ENCODE measurements around the gene ANTKMT.

The ANTKMT gene

DNA sequence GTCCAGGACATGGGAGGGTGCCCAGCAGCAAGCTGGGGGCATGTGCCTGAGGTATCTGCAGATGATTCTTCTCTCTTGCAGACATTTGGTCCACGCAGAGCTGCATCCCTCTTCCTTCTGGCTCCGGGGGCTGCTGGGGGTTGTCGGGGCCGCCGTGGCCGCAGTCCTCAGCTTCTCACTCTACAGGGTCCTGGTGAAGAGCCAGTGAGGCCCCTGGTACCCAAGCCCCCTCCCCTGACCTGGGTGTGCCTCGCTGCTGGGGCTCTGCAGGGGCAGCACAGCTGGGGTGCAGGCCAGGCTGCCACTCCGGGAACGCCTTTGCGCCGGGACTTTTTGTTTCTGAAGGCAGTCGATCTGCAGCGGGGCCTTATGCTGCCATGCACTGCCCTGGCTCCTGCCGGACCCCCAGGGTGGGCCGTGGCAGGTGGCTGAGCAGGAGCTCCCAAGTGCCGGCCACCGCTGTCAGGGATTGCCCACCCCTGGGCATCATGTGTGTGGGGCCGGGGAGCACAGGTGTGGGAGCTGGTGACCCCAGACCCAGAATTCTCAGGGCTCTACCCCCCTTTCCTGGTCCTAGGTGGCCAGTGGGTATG, 47.5 kb upstream of the ANTKMT start:
- Histone ChIP-seq H3K27ac (ENCODE audit: low read length) (no peak overlapping the region), H4K20me1 (ENCODE audit: insufficient read depth, low read length) (no peaks in the 10 kb centered on the region), H3K27me3 (ENCODE audit: low read depth, low read length) (no peaks in the 10 kb centered on the region), H3K4me1 (ENCODE audit: low read length) (peaks cover 7% of the 10 kb centered on the region), H3K9ac (ENCODE audit: low read length) (no peak overlapping the region), H3K36me3 (replicated peaks; ENCODE audit: low read depth, low read length) (peaks cover 26% of the 10 kb centered on the region), H3K9me3 (ENCODE audit: insufficient read depth, low read length) (no peaks in the 10 kb centered on the region), H3K4me2 (ENCODE audit: low read length) (no peak overlapping the region), H2AFZ (ENCODE audit: low read depth, low read length) (no peak overlapping the region), H3K4me3 (ENCODE audit: low read length) (no peak overlapping the region), H3K79me2 (ENCODE audit: low read length) (peaks cover 15% of the 10 kb centered on the region)
- no peak for TF ChIP-seq EZH2phosphoT487 (IDR thresholded peaks at IDR 0.05; ENCODE audit: low read depth)
- TF ChIP-seq, protein P1, sequence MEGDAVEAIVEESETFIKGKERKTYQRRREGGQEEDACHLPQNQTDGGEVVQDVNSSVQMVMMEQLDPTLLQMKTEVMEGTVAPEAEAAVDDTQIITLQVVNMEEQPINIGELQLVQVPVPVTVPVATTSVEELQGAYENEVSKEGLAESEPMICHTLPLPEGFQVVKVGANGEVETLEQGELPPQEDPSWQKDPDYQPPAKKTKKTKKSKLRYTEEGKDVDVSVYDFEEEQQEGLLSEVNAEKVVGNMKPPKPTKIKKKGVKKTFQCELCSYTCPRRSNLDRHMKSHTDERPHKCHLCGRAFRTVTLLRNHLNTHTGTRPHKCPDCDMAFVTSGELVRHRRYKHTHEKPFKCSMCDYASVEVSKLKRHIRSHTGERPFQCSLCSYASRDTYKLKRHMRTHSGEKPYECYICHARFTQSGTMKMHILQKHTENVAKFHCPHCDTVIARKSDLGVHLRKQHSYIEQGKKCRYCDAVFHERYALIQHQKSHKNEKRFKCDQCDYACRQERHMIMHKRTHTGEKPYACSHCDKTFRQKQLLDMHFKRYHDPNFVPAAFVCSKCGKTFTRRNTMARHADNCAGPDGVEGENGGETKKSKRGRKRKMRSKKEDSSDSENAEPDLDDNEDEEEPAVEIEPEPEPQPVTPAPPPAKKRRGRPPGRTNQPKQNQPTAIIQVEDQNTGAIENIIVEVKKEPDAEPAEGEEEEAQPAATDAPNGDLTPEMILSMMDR (IDR thresholded peaks at IDR 0.05; ENCODE audit: low read depth, low read length): no peak

DNA sequence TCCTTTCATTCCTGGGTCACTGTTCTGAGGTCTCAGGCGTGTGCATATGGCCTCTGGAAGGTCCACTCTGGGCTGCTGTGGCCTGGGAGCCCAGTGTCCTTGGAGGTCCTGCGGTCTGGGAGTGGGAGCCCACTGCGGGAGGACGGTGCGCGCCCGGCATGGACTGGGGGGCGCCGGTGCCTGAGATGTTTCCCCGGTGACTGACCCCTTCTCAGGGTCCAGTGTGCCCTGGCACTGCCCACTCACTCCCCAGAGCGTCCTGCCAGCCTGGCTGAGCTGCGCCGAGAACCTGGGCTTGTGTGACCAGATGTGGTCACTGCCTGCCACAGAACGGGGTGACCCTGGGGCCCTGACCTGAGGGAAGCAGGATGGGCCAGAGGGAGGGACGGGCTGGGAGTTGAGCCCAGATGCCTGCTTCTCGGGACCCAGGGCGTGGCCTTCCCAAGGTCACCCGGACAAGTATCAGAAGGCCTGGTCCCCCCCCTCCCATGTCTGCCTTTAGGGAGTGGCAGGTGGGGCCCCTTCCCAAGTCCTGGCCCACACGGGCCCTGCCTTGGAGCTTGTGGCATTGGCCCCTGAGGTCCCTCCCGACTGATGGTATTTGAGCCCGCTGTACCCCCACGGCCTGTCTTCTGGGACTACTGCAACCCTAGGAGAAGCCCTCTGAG, 46.6 kb upstream of the ANTKMT start:
- Histone ChIP-seq H3K9ac (ENCODE audit: low read length) (no peak overlapping the region), H3K27ac (ENCODE audit: low read length) (no peak overlapping the region), H3K9me3 (ENCODE audit: insufficient read depth, low read length) (no peaks in the 10 kb centered on the region), H3K79me2 (ENCODE audit: low read length) (peaks cover 7% of the 10 kb centered on the region), H2AFZ (ENCODE audit: low read depth, low read length) (no peak overlapping the region), H3K4me3 (ENCODE audit: low read length) (no peak overlapping the region), H3K27me3 (ENCODE audit: low read depth, low read length) (no peaks in the 10 kb centered on the region), H3K36me3 (replicated peaks; ENCODE audit: low read depth, low read length) (peaks cover 26% of the 10 kb centered on the region), H3K4me1 (ENCODE audit: low read length) (peaks cover 2% of the 10 kb centered on the region), H4K20me1 (ENCODE audit: insufficient read depth, low read length) (no peaks in the 10 kb centered on the region), H3K4me2 (ENCODE audit: low read length) (no peak overlapping the region)
- TF ChIP-seq, protein P1 (IDR thresholded peaks at IDR 0.05; ENCODE audit: low read depth, low read length): no peak
- no peak for TF ChIP-seq EZH2phosphoT487 (IDR thresholded peaks at IDR 0.05; ENCODE audit: low read depth)

DNA sequence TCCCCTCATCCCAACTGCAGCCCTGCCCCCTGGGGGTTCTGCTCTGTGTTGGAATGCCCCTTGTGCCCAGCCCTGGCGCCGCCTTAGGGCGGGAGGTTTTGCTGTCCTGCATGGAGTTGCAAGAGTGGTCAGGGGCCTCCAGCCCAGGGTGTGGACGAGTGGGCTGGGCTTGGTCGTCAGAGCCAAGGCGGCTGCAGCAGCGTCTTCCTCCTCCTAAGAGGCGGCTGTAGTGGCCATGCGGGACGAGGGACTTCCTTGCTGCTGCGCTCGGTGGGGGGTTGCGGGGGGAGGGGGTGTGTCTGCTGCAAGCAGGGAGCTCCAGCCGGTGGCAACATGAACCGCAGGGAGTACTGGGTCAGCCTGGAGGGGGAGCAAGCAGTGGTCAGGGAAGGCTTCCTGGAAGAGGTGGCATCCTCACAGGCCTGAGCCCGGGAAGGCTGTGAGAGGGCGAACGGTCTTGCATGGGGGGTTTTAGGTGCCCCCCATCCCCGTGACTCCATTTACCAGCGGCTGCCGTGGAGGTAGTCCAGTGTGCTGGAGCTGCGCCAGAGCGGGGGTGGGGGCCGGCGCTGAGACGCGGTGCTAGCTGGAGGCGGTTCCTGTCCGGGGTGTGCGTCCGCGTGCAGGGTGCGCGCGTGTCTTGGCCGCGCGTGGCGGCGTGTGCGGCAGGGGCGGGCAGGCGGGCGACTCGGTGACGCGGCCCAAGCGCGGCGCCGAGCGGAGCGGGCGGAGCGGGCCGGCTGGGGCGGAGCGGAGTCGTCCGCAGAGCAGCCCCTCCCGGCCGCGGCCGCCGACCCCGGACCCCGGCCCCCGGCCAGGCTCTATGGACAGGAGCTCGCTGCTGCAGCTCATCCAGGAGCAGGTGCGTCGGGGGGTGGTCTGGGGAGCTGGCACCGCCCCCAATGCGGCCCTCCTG, 45.7 kb upstream of the ANTKMT start, which contains the start of gene RHBDL1:
Gene RHBDL1 (plus strand): TSS at position 704 of the 916 bp plus-strand sequence. CDS start 120 bp downstream, at position 824.
- peaks cover 17% of the 10 kb centered on the region for H3K36me3 ChIP-seq (replicated peaks; ENCODE audit: low read depth, low read length)
- H3K4me1 ChIP-seq (ENCODE audit: low read length): no peaks in the 10 kb centered on the region
- H3K79me2 ChIP-seq (ENCODE audit: low read length): no peaks in the 10 kb centered on the region
- H3K27me3 ChIP-seq (ENCODE audit: low read depth, low read length): no peaks in the 10 kb centered on the region
- H3K4me2 ChIP-seq (ENCODE audit: low read length): peak within 1 kb of the TSS; percentile 28
- H2AFZ ChIP-seq (ENCODE audit: low read depth, low read length): no peak within 1 kb of the TSS
- no peak within 1 kb of the TSS for H3K9ac ChIP-seq (ENCODE audit: low read length)
- no peak within 1 kb of the TSS for H3K27ac ChIP-seq (ENCODE audit: low read length)
- no peaks in the 10 kb centered on the region for H4K20me1 ChIP-seq (ENCODE audit: insufficient read depth, low read length)
- no peaks in the 10 kb centered on the region for H3K9me3 ChIP-seq (ENCODE audit: insufficient read depth, low read length)
- H3K4me3 ChIP-seq (ENCODE audit: low read length): no peak within 1 kb of the TSS; the same call in 1 of the 2 replicates
- TF ChIP-seq EZH2phosphoT487 (IDR thresholded peaks at IDR 0.05; ENCODE audit: low read depth): no peak
- TF ChIP-seq, protein P1 (IDR thresholded peaks at IDR 0.05; ENCODE audit: low read depth, low read length): no peak

All from OCI-LY3 (cell line).